NCI-H128 (cell line): Measurements from ENCODE around the gene FBLIM1.

Experiments used
- DNase-seq: peaks from one replicate; lab custom pipeline; 2025; ENCODE audit not compliant: unreplicated experiment; lab: John Stamatoyannopoulos, UW

Gene FBLIM1

GRCh38 chr1:15765495-15766194, 7.0 kb downstream of the FBLIM1 start:
- DNase-seq = no peak

- no peak for DNase-seq
These were observed 9.3 kb downstream of the FBLIM1 start for GRCh38 chr1:15767941-15768340.

GRCh38 chr1:15768388-15768787, 9.8 kb downstream of the FBLIM1 start:
- no peak for DNase-seq

GRCh38 chr1:15770313-15770962, 11.8 kb downstream of the FBLIM1 start:
- no peak for DNase-seq

GRCh38 chr1:15771836-15772515, 13.4 kb downstream of the FBLIM1 start:
- DNase-seq = no peak

GRCh38 chr1:15775706-15776105, 17.1 kb downstream of the FBLIM1 start:
- no peak for DNase-seq

- DNase-seq = no peak
These were observed 19.5 kb downstream of the FBLIM1 start for GRCh38 chr1:15777909-15778707.

GRCh38 chr1:15785683-15786082, 27.1 kb downstream of the FBLIM1 start:
- DNase-seq = no peak

GRCh38 chr1:15786581-15786980, 28.0 kb downstream of the FBLIM1 start:
- no peak for DNase-seq

GRCh38 chr1:15788624-15789301, 30.2 kb downstream of the FBLIM1 start:
- DNase-seq = no peak

GRCh38 chr1:15796086-15796462, 37.5 kb downstream of the FBLIM1 start:
- DNase-seq = no peak

GRCh38 chr1:15797614-15798390, 39.2 kb downstream of the FBLIM1 start:
- DNase-seq = no peak

- DNase-seq = no peak
These were observed 40.6 kb downstream of the FBLIM1 start for GRCh38 chr1:15799004-15799867.

GRCh38 chr1:15799928-15800835, 41.6 kb downstream of the FBLIM1 start:
- DNase-seq = no peak

- DNase-seq = no peak
These were observed 43.8 kb downstream of the FBLIM1 start for GRCh38 chr1:15802234-15802965.

GRCh38 chr1:15803380-15803779, 44.8 kb downstream of the FBLIM1 start:
- no peak for DNase-seq

- DNase-seq = no peak
These were observed 45.5 kb downstream of the FBLIM1 start for GRCh38 chr1:15804060-15804459.
